ENCODE measurements around the gene PRRT1.

DNA sequence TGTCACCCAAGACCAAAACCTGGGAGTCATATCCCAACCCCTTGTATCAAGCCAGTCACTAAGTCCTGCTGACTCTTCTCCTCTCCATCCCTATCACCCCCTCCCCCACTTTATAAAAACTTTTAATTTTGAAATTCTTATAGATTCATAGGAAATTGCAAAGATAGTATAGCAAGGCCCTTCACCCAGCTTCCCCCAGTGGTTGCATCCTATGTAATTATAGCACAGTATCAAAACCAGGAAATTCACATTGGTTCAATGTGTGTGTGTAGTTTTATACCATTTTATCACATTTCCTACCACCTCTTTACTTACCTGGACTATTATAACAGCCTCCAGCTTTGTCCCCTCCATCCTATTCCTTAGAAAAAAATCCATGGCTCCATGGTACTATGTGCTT, 6.3 kb upstream of the PRRT1 start:
- TF ChIP-seq, protein P1, sequence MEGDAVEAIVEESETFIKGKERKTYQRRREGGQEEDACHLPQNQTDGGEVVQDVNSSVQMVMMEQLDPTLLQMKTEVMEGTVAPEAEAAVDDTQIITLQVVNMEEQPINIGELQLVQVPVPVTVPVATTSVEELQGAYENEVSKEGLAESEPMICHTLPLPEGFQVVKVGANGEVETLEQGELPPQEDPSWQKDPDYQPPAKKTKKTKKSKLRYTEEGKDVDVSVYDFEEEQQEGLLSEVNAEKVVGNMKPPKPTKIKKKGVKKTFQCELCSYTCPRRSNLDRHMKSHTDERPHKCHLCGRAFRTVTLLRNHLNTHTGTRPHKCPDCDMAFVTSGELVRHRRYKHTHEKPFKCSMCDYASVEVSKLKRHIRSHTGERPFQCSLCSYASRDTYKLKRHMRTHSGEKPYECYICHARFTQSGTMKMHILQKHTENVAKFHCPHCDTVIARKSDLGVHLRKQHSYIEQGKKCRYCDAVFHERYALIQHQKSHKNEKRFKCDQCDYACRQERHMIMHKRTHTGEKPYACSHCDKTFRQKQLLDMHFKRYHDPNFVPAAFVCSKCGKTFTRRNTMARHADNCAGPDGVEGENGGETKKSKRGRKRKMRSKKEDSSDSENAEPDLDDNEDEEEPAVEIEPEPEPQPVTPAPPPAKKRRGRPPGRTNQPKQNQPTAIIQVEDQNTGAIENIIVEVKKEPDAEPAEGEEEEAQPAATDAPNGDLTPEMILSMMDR (conservative IDR thresholded peaks at IDR 0.05; ENCODE audit: low read depth, low read length) = no peak
- TF ChIP-seq RAD21 (IDR thresholded peaks at IDR 0.05; ENCODE audit: low read length) (no peak), POLR2A (IDR thresholded peaks at IDR 0.05; ENCODE audit: low read depth, low read length) (no peak), BHLHE40 (IDR thresholded peaks at IDR 0.05; ENCODE audit: low read depth, low read length) (no peak), SMC3 (IDR thresholded peaks at IDR 0.05; ENCODE audit: low read depth, low read length) (no peak), NFE2L2 (IDR thresholded peaks at IDR 0.05; ENCODE audit: low read depth, low read length) (no peak)

Measured in IMR-90 (cell line).